Thyroid gland (tissue), 4 donors: ENCODE results near the gene GLI3.

Source experiments
- CTCF ChIP-seq, 6 experiments: fragments of 200-600 bp in 3 of 6; fragments of 450-650 bp in 3 of 6; sonication (generic) in 3 of 6; IDR thresholded peaks; one replicate each; pipeline ENCODE4 v1.5.1; 2016 to 2019; ENCODE audit warnings: antibody characterized with exemption in 6 of 6, mild to moderate bottlenecking in 2 of 6, inconsistent platforms in 1 of 6, moderate library complexity in 1 of 6
- POLR2A ChIP-seq, 2 donors: fragments of 450-650 bp; IDR thresholded peaks; one replicate each; pipeline ENCODE4 v1.6.1; 2017; ENCODE audit warnings: antibody characterized with exemption in 2 of 2, mild to moderate bottlenecking in 2 of 2, moderate library complexity in 1 of 2

- TF ChIP-seq CTCF (IDR thresholded peaks at IDR 0.05) = no peak
- no peak for TF ChIP-seq POLR2A (IDR thresholded peaks at IDR 0.05)
Measured at GRCh38 chr7:42233171-42233570, 3.8 kb downstream of the GLI3 start.
